ENCODE data around the gene VPS33B.

Gene VPS33B

DNA sequence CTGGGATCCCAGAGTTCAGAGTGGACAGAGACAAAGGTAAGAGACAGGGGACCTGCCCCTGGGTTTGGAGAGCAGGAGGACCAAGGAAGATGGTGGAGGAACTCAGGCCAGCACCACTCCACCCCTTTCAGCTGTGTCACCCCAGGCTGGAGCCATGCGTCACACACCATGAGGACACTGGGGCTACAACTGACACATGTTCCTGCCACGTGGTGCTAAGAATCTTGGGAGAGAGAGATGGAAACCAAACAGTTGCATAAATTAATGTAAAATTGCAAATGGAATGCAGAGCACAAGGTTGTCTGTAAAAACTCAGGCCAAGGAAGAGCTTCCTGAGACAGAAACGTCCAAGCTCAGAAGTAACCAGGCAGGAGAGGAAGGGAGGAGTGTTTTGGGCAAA is 22.7 kb upstream of the VPS33B start:
- H3K36me3 ChIP-seq (ENCODE audit: insufficient read depth, low read length) = no peaks in the 10 kb centered on the region
- no peaks in the 10 kb centered on the region for H3K27me3 ChIP-seq (ENCODE audit: insufficient read depth, low read length, poor library complexity, severe bottlenecking)
- H3K4me1 ChIP-seq (ENCODE audit: insufficient read depth, low read length, poor library complexity, severe bottlenecking) = peaks cover 28% of the 10 kb centered on the region
- H3K9me2 ChIP-seq (replicated peaks; ENCODE audit: low read depth, low read length) = no peaks in the 10 kb centered on the region
- no peaks in the 10 kb centered on the region for H4K20me1 ChIP-seq (ENCODE audit: insufficient read depth, low read length, poor library complexity, severe bottlenecking)
- no peak overlapping the region for H3K4me2 ChIP-seq (ENCODE audit: low read depth, low read length, poor library complexity, severe bottlenecking)
- peak overlapping the region; percentile 66; the same call in 1 of the 2 replicates for H2AFZ ChIP-seq (ENCODE audit: low read length)
- H3K79me2 ChIP-seq (ENCODE audit: insufficient read depth, low read length) = no peaks in the 10 kb centered on the region
- no peak overlapping the region for H3K9ac ChIP-seq (ENCODE audit: low read depth, low read length, poor library complexity, severe bottlenecking)
- H3K4me3 ChIP-seq (ENCODE audit: low read length, poor library complexity, severe bottlenecking) = no peak overlapping the region
- TF ChIP-seq EZH2phosphoT487 (IDR thresholded peaks at IDR 0.05; ENCODE audit: borderline replicate concordance) = no peak
- TF ChIP-seq, protein P1, sequence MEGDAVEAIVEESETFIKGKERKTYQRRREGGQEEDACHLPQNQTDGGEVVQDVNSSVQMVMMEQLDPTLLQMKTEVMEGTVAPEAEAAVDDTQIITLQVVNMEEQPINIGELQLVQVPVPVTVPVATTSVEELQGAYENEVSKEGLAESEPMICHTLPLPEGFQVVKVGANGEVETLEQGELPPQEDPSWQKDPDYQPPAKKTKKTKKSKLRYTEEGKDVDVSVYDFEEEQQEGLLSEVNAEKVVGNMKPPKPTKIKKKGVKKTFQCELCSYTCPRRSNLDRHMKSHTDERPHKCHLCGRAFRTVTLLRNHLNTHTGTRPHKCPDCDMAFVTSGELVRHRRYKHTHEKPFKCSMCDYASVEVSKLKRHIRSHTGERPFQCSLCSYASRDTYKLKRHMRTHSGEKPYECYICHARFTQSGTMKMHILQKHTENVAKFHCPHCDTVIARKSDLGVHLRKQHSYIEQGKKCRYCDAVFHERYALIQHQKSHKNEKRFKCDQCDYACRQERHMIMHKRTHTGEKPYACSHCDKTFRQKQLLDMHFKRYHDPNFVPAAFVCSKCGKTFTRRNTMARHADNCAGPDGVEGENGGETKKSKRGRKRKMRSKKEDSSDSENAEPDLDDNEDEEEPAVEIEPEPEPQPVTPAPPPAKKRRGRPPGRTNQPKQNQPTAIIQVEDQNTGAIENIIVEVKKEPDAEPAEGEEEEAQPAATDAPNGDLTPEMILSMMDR (conservative IDR thresholded peaks at IDR 0.05; ENCODE audit: low read length) = no peak
- no peaks in the 10 kb centered on the region for H3K9me3 ChIP-seq (ENCODE audit: insufficient read depth, low read depth, low read length)
- H3F3A ChIP-seq (ENCODE audit: low read depth) = peaks cover 3% of the 10 kb centered on the region; the same call in 1 of the 2 replicates

DNA sequence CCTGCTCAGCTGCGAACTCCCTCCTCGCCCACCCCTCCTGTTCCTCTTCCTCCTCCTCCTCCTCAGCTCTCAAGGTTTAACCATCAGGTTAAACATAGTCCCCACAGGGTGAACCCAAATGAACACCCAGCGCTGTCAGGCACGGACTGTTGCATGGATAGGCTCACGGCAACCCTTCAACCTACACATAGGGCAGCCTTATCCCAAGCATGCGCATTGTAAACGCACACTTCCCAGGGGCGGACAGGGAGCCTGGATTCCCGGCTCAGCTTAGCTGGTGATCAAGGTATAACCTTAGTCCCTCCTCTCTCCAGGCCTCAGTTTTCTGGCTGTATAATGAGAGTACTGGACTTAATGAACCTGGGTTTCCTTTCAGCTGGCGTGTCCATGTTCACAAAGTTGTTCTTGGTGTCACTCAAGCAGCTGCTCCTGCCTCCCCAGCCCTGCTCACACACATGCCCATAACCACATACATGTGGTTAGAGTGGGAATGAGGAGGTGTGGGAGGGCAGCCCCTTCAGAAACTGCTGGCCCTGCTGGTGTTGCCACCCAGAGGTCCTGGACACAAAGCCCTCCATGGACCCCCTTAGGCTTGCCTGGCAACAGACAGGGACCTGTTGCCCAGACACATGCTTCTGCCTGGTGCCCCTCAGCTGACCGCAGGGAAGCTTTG is 20.9 kb upstream of the VPS33B start:
- Histone ChIP-seq H3K36me3 (ENCODE audit: insufficient read depth, low read length) (no peaks in the 10 kb centered on the region), H3K4me2 (ENCODE audit: low read depth, low read length, poor library complexity, severe bottlenecking) (no peak overlapping the region), H4K20me1 (ENCODE audit: insufficient read depth, low read length, poor library complexity, severe bottlenecking) (no peaks in the 10 kb centered on the region), H2AFZ (ENCODE audit: low read length) (no peak overlapping the region), H3K4me1 (ENCODE audit: insufficient read depth, low read length, poor library complexity, severe bottlenecking) (peaks cover 28% of the 10 kb centered on the region), H3K79me2 (ENCODE audit: insufficient read depth, low read length) (no peaks in the 10 kb centered on the region), H3K27me3 (ENCODE audit: insufficient read depth, low read length, poor library complexity, severe bottlenecking) (no peaks in the 10 kb centered on the region), H3K4me3 (ENCODE audit: low read length, poor library complexity, severe bottlenecking) (no peak overlapping the region), H3K9me2 (replicated peaks; ENCODE audit: low read depth, low read length) (no peaks in the 10 kb centered on the region), H3F3A (ENCODE audit: low read depth) (peaks cover 3% of the 10 kb centered on the region; the same call in 1 of the 2 replicates), H3K9me3 (ENCODE audit: insufficient read depth, low read depth, low read length) (no peaks in the 10 kb centered on the region), H3K9ac (ENCODE audit: low read depth, low read length, poor library complexity, severe bottlenecking) (no peak overlapping the region)
- TF ChIP-seq, protein P1 (conservative IDR thresholded peaks at IDR 0.05; ENCODE audit: low read length) = no peak
- no peak for TF ChIP-seq EZH2phosphoT487 (IDR thresholded peaks at IDR 0.05; ENCODE audit: borderline replicate concordance)

DNA sequence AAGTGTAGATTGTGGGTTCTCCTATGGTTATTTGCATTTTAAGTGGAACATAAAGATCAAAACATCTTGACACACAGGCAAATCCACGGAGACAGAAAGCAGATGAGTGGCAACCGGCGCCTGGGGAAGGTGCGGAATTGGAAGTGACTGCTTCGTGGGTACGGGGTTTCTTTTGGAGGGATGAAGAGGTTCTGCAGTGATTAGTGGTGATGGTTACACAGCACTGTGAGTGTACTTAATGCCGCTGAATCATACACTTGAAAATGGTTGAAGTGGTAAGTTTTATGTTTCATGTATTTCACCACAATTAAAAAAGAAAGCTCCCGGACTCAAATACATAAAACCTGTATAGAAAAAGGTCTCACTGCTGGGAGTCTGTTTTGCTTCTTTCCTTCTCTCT is 18.5 kb upstream of the VPS33B start:
- Histone ChIP-seq H3F3A (ENCODE audit: low read depth) (no peaks in the 10 kb centered on the region), H3K79me2 (ENCODE audit: insufficient read depth, low read length) (no peaks in the 10 kb centered on the region), H3K4me3 (ENCODE audit: low read length, poor library complexity, severe bottlenecking) (no peak overlapping the region), H3K36me3 (ENCODE audit: insufficient read depth, low read length) (no peaks in the 10 kb centered on the region), H3K9me2 (replicated peaks; ENCODE audit: low read depth, low read length) (no peaks in the 10 kb centered on the region), H2AFZ (ENCODE audit: low read length) (no peak overlapping the region), H4K20me1 (ENCODE audit: insufficient read depth, low read length, poor library complexity, severe bottlenecking) (no peaks in the 10 kb centered on the region), H3K4me2 (ENCODE audit: low read depth, low read length, poor library complexity, severe bottlenecking) (no peak overlapping the region), H3K9ac (ENCODE audit: low read depth, low read length, poor library complexity, severe bottlenecking) (no peak overlapping the region), H3K4me1 (ENCODE audit: insufficient read depth, low read length, poor library complexity, severe bottlenecking) (peaks cover 16% of the 10 kb centered on the region), H3K9me3 (ENCODE audit: insufficient read depth, low read depth, low read length) (no peaks in the 10 kb centered on the region), H3K27me3 (ENCODE audit: insufficient read depth, low read length, poor library complexity, severe bottlenecking) (no peaks in the 10 kb centered on the region)
- no peak for TF ChIP-seq EZH2phosphoT487 (IDR thresholded peaks at IDR 0.05; ENCODE audit: borderline replicate concordance)
- TF ChIP-seq, protein P1 (conservative IDR thresholded peaks at IDR 0.05; ENCODE audit: low read length) = no peak

Measured in Loucy (cell line).